Stomach (tissue), 4 donors: Measurements from ENCODE around the gene S100A9.

Source experiments
- EP300 ChIP-seq: sonication (generic); formaldehyde crosslinking; IDR thresholded peaks from one replicate; pipeline ENCODE4 v1.6.1; 2017; ENCODE audit warnings: antibody characterized with exemption
- POLR2A ChIP-seq, 4 donors: fragments of 450-650 bp; IDR thresholded peaks; one replicate each; pipeline ENCODE4 v1.6.1; 2016; ENCODE audit warnings: antibody characterized with exemption in 4 of 4, control low read depth in 2 of 4, mild to moderate bottlenecking in 1 of 4, moderate library complexity in 1 of 4
- POLR2AphosphoS5 ChIP-seq, 3 donors: sonication (generic); formaldehyde crosslinking; IDR thresholded peaks; one replicate each; pipeline ENCODE4 v1.6.1; 2016; ENCODE audit warnings: antibody characterized with exemption in 3 of 3
- TF ChIP-seq, protein P1 (sequence below), 7 experiments: fragments of 450-650 bp in 4 of 7; fragments of 200-600 bp in 3 of 7; sonication (generic) in 3 of 7; IDR thresholded peaks; one replicate each; pipeline ENCODE4 v1.5.1; 2016 to 2019; ENCODE audit warnings: antibody characterized with exemption in 7 of 7, control low read depth in 2 of 7, mild to moderate bottlenecking in 1 of 7

GRCh38 chr1:153339802-153340201 is 17.9 kb upstream of the S100A9 start:
- TF ChIP-seq, protein P1, sequence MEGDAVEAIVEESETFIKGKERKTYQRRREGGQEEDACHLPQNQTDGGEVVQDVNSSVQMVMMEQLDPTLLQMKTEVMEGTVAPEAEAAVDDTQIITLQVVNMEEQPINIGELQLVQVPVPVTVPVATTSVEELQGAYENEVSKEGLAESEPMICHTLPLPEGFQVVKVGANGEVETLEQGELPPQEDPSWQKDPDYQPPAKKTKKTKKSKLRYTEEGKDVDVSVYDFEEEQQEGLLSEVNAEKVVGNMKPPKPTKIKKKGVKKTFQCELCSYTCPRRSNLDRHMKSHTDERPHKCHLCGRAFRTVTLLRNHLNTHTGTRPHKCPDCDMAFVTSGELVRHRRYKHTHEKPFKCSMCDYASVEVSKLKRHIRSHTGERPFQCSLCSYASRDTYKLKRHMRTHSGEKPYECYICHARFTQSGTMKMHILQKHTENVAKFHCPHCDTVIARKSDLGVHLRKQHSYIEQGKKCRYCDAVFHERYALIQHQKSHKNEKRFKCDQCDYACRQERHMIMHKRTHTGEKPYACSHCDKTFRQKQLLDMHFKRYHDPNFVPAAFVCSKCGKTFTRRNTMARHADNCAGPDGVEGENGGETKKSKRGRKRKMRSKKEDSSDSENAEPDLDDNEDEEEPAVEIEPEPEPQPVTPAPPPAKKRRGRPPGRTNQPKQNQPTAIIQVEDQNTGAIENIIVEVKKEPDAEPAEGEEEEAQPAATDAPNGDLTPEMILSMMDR (IDR thresholded peaks at IDR 0.05): no peak
- no peak for TF ChIP-seq EP300
- no peak for TF ChIP-seq POLR2AphosphoS5 (IDR thresholded peaks at IDR 0.05)
- TF ChIP-seq POLR2A (IDR thresholded peaks at IDR 0.05): no peak
